ENCODE results near the gene SYCP2. TPM values are rescaled to one million over a fixed set of nuclear protein-coding genes. Genes with fewer than 3 reads are reported as not detected.

Gene SYCP2
- total RNA-seq, 2 experiments from 2014 or later, result 2.6 to 3.9 TPM

DNA sequence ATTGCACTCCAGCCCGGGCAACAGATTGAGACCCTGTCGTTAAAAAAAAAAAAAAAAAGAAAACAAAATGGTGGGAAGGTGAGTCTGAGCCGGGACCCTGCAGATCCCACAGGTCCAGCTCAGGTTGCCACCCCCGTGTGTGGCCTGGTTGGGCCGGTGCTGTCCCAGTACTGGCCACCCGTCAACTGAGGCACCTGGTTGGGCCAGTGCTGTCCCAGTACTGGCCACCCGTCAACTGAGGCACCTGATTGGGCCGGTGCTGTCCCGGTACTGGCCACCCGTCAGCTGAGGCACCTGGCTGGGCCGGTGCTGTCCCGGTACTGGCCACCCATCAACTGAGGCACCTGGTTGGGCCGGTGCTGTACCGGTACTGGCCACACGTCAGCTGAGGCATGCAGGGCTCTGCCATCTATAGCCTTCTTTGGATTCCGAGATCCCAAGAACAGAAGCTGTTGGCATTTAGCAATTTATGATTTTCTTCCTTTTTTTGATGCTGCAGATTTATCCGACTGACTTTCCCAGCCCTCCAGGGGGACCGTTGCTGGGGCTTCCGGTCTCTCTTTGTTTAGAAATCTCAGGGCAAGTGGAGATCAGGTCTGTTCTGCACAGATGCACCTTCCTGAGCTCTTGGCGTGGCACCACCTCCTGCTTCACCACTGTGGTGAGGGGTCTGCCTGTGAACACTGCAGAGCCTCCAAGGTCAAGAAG lies 113.8 kb downstream of the SYCP2 start:
- no peak for TF ChIP-seq CTCF (IDR thresholded peaks at IDR 0.05)
- H3K4me3 Mint-ChIP-seq, result no peak overlapping the region
- no peaks in the 10 kb centered on the region for H3K36me3 Mint-ChIP-seq (ENCODE audit: low read depth)
- H3K4me1 Mint-ChIP-seq (ENCODE audit: low read depth), result no peaks in the 10 kb centered on the region
- ATAC-seq (no peak), DNase-seq (no peak)
- no peak overlapping the region for H3K27ac Mint-ChIP-seq
- no peaks in the 10 kb centered on the region for H3K9me3 Mint-ChIP-seq
- ChIA-PET POLR2A (no interaction called here), CTCF (no interaction called here)
- H3K27me3 Mint-ChIP-seq, result peaks cover 5% of the 10 kb centered on the region
- intact Hi-C loops (cut with micrococcal nuclease), result no loop called here

DNA sequence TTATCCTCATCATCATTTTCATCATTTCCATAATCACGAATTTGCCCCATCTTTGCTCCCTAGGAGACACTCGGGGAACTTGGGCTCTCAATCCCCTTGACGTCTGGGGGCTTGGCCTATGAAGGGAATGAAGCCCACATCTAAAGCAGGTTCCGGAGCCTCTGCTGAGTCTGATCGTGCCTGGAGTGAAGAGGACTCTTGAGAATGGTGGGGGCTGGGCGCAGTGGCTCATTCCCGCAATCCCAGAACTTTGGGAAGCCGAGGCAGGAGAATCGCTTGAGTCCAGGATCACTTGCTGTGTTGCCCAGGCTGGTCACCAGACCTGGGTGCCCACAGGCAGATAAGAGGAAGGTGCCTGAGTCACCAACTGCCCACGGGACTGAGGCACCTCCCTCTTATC lies 114.5 kb downstream of the SYCP2 start:
- DNase-seq (no peak), ATAC-seq (no peak)
- Mint-ChIP-seq H3K4me1 (ENCODE audit: low read depth) (no peaks in the 10 kb centered on the region), H3K4me3 (no peak overlapping the region), H3K9me3 (no peaks in the 10 kb centered on the region), H3K36me3 (ENCODE audit: low read depth) (no peaks in the 10 kb centered on the region), H3K27me3 (peaks cover 5% of the 10 kb centered on the region), H3K27ac (no peak overlapping the region)
- CTCF ChIA-PET, result no interaction called here
- POLR2A ChIA-PET, result no interaction called here
- intact Hi-C loops (cut with micrococcal nuclease), result no loop called here
- TF ChIP-seq CTCF (IDR thresholded peaks at IDR 0.05), result no peak

GRCh38 chr20:59817846-59818615 lies 115.4 kb downstream of the SYCP2 start:
- ChIA-PET CTCF (no interaction called here), POLR2A (no interaction called here)
- TF ChIP-seq CTCF (IDR thresholded peaks at IDR 0.05), result no peak
- Mint-ChIP-seq H3K4me3 (no peak overlapping the region), H3K27me3 (peaks cover 5% of the 10 kb centered on the region), H3K27ac (no peak overlapping the region), H3K4me1 (ENCODE audit: low read depth) (no peaks in the 10 kb centered on the region), H3K9me3 (no peaks in the 10 kb centered on the region), H3K36me3 (ENCODE audit: low read depth) (no peaks in the 10 kb centered on the region)
- ATAC-seq (no peak), DNase-seq (no peak)
- intact Hi-C loops (cut with micrococcal nuclease), result no loop called here

DNA sequence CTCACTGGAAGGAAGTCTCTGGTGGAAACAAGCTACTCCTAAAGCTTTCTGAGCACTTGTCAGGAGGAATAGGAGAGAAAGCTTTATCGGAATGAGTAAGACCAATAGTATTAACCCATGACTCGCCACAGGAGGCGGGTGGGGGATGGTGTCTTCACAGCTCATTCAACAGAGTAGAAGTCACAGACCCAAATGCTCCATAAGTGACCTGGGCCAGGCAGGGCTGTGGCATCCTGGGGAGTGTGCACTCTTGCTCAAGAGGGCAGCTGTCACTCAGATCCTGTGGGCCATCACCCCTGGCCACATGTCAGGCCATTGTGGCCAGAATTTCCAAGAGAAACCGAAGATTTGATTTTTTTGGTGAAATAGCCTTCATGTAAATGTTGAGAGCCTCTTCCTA lies 116.0 kb downstream of the SYCP2 start:
- H3K36me3 Mint-ChIP-seq (ENCODE audit: low read depth), result no peaks in the 10 kb centered on the region
- POLR2A ChIA-PET, result no interaction called here
- no peaks in the 10 kb centered on the region for H3K4me1 Mint-ChIP-seq (ENCODE audit: low read depth)
- no peak overlapping the region for H3K4me3 Mint-ChIP-seq
- TF ChIP-seq CTCF (IDR thresholded peaks at IDR 0.05), result no peak
- no peak for ATAC-seq
- no peak for DNase-seq
- intact Hi-C loops (cut with micrococcal nuclease), result no loop called here
- CTCF ChIA-PET, result interaction anchor here (0.7 kb wide), 1 partner anchor 246 kb away, joined by 3 read pairs; no protein-coding TSS in a partner anchor
- H3K27me3 Mint-ChIP-seq, result peaks cover 5% of the 10 kb centered on the region
- H3K27ac Mint-ChIP-seq, result no peak overlapping the region
- H3K9me3 Mint-ChIP-seq, result no peaks in the 10 kb centered on the region

GRCh38 chr20:59816146-59816738 lies 117.2 kb downstream of the SYCP2 start:
- CTCF ChIA-PET, result no interaction called here
- Mint-ChIP-seq H3K27ac (no peak overlapping the region), H3K9me3 (no peaks in the 10 kb centered on the region), H3K4me3 (no peak overlapping the region), H3K4me1 (ENCODE audit: low read depth) (no peaks in the 10 kb centered on the region), H3K36me3 (ENCODE audit: low read depth) (no peaks in the 10 kb centered on the region), H3K27me3 (peaks cover 5% of the 10 kb centered on the region)
- POLR2A ChIA-PET, result no interaction called here
- ATAC-seq (no peak), DNase-seq (no peak)
- TF ChIP-seq CTCF (IDR thresholded peaks at IDR 0.05), result no peak
- intact Hi-C loops (cut with micrococcal nuclease), result no loop called here

Data from activated CD8-positive, alpha-beta T cell treated with anti-CD3 and anti-CD28 coated beads for 36 hours (primary cell).